PC-9 (cell line): ENCODE measurements around the gene LENG9. TPM values are rescaled to one million over a fixed set of nuclear protein-coding genes. Genes with fewer than 3 reads are reported as not detected.

ENCODE experiments used
- BruUV-seq: library from RNA; stranded (reverse); fragments of 400-500 nt; replicated peaks from 2 replicates; lab custom pipeline; 2021; lab: Mats Ljungman, UMichigan
- CTCF ChIA-PET: fragments of 300-600 bp; sonication (Branson Sonifier 250); formaldehyde crosslinking; loops from one replicate; lab custom pipeline; 2022; ENCODE audit warnings: antibody characterized with exemption; lab: Charles Lee
- POLR2A ChIA-PET: fragments of 300-600 bp; sonication (Branson Sonifier 250); formaldehyde crosslinking; loops from one replicate; lab custom pipeline; 2022; ENCODE audit warnings: antibody characterized with exemption; ENCODE audit not compliant: unreplicated experiment; lab: Charles Lee
- DNase-seq, 2 experiments: peaks; one replicate each; pipeline versions ENCODE4 v3.0.0 to v3.0.0-alpha.2; 2015 to 2022; ENCODE audit warnings: mixed read lengths in 1 of 2
- H2AFZ ChIP-seq: fragments of 200-600 bp; sonication (generic); 2 replicates; pipeline ENCODE4 v1.8.1; 2017; ENCODE audit warnings: antibody characterized with exemption
- H3F3A ChIP-seq: fragments of 200-600 bp; sonication (generic); 2 replicates; pipeline ENCODE4 v1.8.1; 2017; ENCODE audit warnings: antibody characterized with exemption, mild to moderate bottlenecking, low read depth; ENCODE audit not compliant: insufficient read depth
- H3K27ac ChIP-seq: fragments of 200-600 bp; sonication (generic); 2 replicates; pipeline ENCODE4 v1.6.1; 2016; ENCODE audit warnings: mixed run types
- H3K27me3 ChIP-seq: fragments of 200-600 bp; sonication (generic); 2 replicates; pipeline ENCODE4 v1.6.1; 2016; ENCODE audit warnings: low read depth, mixed run types; ENCODE audit not compliant: insufficient read depth
- H3K36me3 ChIP-seq: fragments of 200-600 bp; sonication (generic); 2 replicates; pipeline ENCODE4 v1.6.1; 2016; ENCODE audit warnings: low read depth, mixed run types
- H3K4me1 ChIP-seq: fragments of 200-600 bp; sonication (generic); replicated peaks from 2 replicates; pipeline ENCODE4 v1.6.1; 2016; ENCODE audit warnings: mixed run types; ENCODE audit not compliant: insufficient read depth
- H3K4me2 ChIP-seq: fragments of 200-600 bp; sonication (generic); 2 replicates; pipeline ENCODE4 v1.6.1; 2017; ENCODE audit warnings: mixed run types
- H3K4me3 ChIP-seq: fragments of 200-600 bp; sonication (generic); 2 replicates; pipeline ENCODE4 v1.6.1; 2016; ENCODE audit warnings: mixed run types
- H3K79me2 ChIP-seq: fragments of 200-600 bp; sonication (generic); 2 replicates; pipeline ENCODE4 v1.6.1; 2017; ENCODE audit warnings: low read depth, mixed run types
- H3K9me2 ChIP-seq: fragments of 200-600 bp; sonication (generic); 2 replicates; pipeline ENCODE4 v1.8.1; 2017; ENCODE audit warnings: mild to moderate bottlenecking; ENCODE audit not compliant: insufficient read depth
- H3K9me3 ChIP-seq: fragments of 200-600 bp; sonication (generic); 2 replicates; pipeline ENCODE4 v1.8.1; 2016; ENCODE audit warnings: low read depth; ENCODE audit not compliant: insufficient read depth
- H4K20me1 ChIP-seq: fragments of 200-600 bp; sonication (generic); 2 replicates; pipeline ENCODE4 v1.8.1; 2017; ENCODE audit not compliant: insufficient read depth
- CTCF ChIP-seq: fragments of 200-600 bp; sonication (generic); conservative IDR thresholded peaks from 2 replicates; pipeline ENCODE4 v1.6.1; 2017; ENCODE audit warnings: mixed run types, antibody characterized with exemption, mild to moderate bottlenecking, moderate library complexity
- EZH2 ChIP-seq: fragments of 200-600 bp; sonication (generic); IDR thresholded peaks from 2 replicates; pipeline ENCODE4 v1.8.0; 2017; ENCODE audit warnings: antibody characterized with exemption, low read depth
- intact Hi-C: fragments of 100-400 bp; cut with micrococcal nuclease; formaldehyde crosslinking; loops from one replicate; pipeline ENCODE4 v1.10.0; 2022; ENCODE audit not compliant: unreplicated experiment
- total RNA-seq: library from RNA; stranded (reverse); gene quantifications from 2 replicates; pipeline ENCODE4 v1.2.3, GENCODE V29; 2021

LENG9 gene
- total RNA-seq, 1 experiment from 2014 or later = 7.0 TPM

- Histone ChIP-seq H3K27me3 (no peaks in the 10 kb centered on the region), H3K4me3 (no peak overlapping the region), H3K4me1 (peaks cover 34% of the 10 kb centered on the region), H4K20me1 (no peaks in the 10 kb centered on the region), H3K27ac (no peak overlapping the region), H3K36me3 (no peaks in the 10 kb centered on the region), H3K79me2 (peaks cover 3% of the 10 kb centered on the region), H3K9me3 (no peaks in the 10 kb centered on the region), H3F3A (peaks cover 51% of the 10 kb centered on the region), H3K4me2 (no peak overlapping the region), H2AFZ (no peak overlapping the region), H3K9me2 (no peaks in the 10 kb centered on the region)
- POLR2A ChIA-PET = no interaction called here
- no peak for DNase-seq
- CTCF ChIA-PET = no interaction called here
- intact Hi-C loops = no loop called here
- BruUV-seq = no TSS peak
- TF ChIP-seq EZH2 (no peak), CTCF (no peak)
These were observed 27.5 kb downstream of the LENG9 start for GRCh38 chr19:54436031-54436523.

GRCh38 chr19:54435551-54436016 lies 28.0 kb downstream of the LENG9 start:
- ChIA-PET POLR2A (interaction anchor here (0.6 kb wide), 1 partner anchor 827 kb away, joined by 4 read pairs; no protein-coding TSS in a partner anchor), CTCF (no interaction called here)
- Histone ChIP-seq H3K9me3 (no peaks in the 10 kb centered on the region), H4K20me1 (no peaks in the 10 kb centered on the region), H3K4me3 (no peak overlapping the region), H3K27ac (no peak overlapping the region), H2AFZ (no peak overlapping the region), H3K4me1 (peaks cover 38% of the 10 kb centered on the region), H3F3A (peaks cover 52% of the 10 kb centered on the region), H3K4me2 (no peak overlapping the region), H3K79me2 (peaks cover 3% of the 10 kb centered on the region), H3K9me2 (no peaks in the 10 kb centered on the region), H3K36me3 (no peaks in the 10 kb centered on the region), H3K27me3 (no peaks in the 10 kb centered on the region)
- no peak for TF ChIP-seq EZH2
- no peak for TF ChIP-seq CTCF
- no peak for DNase-seq
- no TSS peak for BruUV-seq
- intact Hi-C loops = no loop called here

- no TSS peak for BruUV-seq
- no peaks in the 10 kb centered on the region for H3K9me3 ChIP-seq
- TF ChIP-seq EZH2 (no peak), CTCF (no peak)
- no peak overlapping the region for H3K27ac ChIP-seq
- peaks cover 46% of the 10 kb centered on the region for H3K4me1 ChIP-seq
- H3K79me2 ChIP-seq = peaks cover 3% of the 10 kb centered on the region; the same call in 1 of the 2 replicates
- intact Hi-C loops = no loop called here
- no peak overlapping the region for H3K4me3 ChIP-seq
- no peaks in the 10 kb centered on the region for H3K36me3 ChIP-seq
- ChIA-PET CTCF (no interaction called here), POLR2A (interaction anchor here (0.6 kb wide), 1 partner anchor 826 kb away, joined by 4 read pairs; no protein-coding TSS in a partner anchor)
- H4K20me1 ChIP-seq = no peaks in the 10 kb centered on the region
- H3K9me2 ChIP-seq = no peaks in the 10 kb centered on the region
- no peak overlapping the region for H3K4me2 ChIP-seq
- no peak overlapping the region for H2AFZ ChIP-seq
- no peak for DNase-seq
- peaks cover 55% of the 10 kb centered on the region for H3F3A ChIP-seq
- no peaks in the 10 kb centered on the region for H3K27me3 ChIP-seq
These were observed 28.7 kb downstream of the LENG9 start for GRCh38 chr19:54434873-54435214.
